GM06990 (cell line): Measurements from ENCODE around the gene IGIP.

Experiments used
- DNase-seq: peaks from one replicate; pipeline ENCODE4 v3.0.0-alpha.2; 2011; ENCODE audit not compliant: insufficient read length; ENCODE audit errors: extremely low read depth
- H3K27me3 ChIP-seq: replicated peaks from 2 replicates; pipeline ENCODE4 v1.6.0; 2011; ENCODE audit warnings: low read length; ENCODE audit not compliant: control insufficient read depth, insufficient read depth
- H3K36me3 ChIP-seq: 2 replicates; pipeline ENCODE4 v1.5.1; 2011; ENCODE audit warnings: low read length; ENCODE audit not compliant: control insufficient read depth, insufficient read depth
- H3K4me3 ChIP-seq: replicated peaks from 2 replicates; pipeline ENCODE4 v1.5.1; 2011; ENCODE audit warnings: low read depth, mild to moderate bottlenecking, control low read depth, low read length
- TF ChIP-seq, protein P1 (sequence below): IDR thresholded peaks from 2 replicates; pipeline ENCODE4 v1.5.1; 2011; ENCODE audit warnings: low read length, control low read depth, mild to moderate bottlenecking, inconsistent platforms; ENCODE audit not compliant: insufficient read depth, poor library complexity, severe bottlenecking

Gene IGIP

DNA sequence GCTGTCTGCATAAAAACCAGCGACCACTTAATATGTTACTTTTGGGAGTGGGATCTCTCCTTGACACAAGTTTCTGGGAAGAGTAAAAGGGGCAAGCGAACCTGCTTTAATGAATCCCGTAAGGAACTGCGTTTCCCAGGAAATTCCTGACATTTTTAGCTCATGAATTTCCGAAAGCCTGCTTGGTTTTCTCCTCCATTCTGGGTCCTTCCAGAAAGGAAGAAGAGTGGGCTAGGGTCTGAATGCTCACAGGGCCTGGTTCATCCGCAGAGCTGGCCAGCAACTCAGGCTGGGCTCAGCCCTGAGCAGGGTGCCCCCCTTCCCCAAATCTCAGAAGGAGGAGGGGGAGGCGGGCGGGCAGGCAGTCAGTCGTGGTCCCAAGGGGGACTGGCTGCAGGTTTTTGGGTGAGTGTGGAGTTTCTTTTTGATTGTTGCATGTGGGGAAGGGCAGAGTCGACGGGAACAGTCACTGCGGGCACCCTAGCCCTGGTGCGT lies 13.0 kb upstream of the IGIP start:
- DNase-seq, result no peak
- Histone ChIP-seq H3K27me3 (no peaks in the 10 kb centered on the region), H3K4me3 (peak overlapping the region; percentile 84)

DNA sequence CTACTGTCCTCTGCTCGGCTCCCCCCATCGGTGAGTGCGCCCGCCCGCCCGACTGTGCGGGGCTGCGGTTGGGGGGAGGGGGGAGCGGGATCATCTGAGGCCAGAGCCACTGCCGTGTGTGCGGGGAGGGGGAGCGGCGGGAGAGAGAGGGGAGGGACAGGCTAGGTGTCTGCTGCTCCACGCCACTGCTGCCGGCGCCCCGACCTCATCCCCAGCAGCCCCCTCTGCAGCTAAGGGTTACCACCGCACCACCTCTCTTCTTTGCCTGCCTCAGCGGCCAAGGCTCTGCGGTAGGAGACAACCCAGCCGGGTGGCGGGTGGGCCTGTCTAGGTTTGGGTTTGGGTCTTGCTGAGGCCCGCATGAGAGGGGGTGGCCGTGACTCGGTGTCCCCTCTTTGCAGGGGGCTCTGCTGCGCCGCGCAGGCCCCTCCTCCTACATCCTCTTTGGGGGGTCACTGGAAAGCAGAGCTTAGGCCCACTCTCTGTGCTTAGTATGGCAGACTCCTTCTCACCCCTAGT lies 12.5 kb upstream of the IGIP start:
- H3K36me3 ChIP-seq, result no peaks in the 10 kb centered on the region
- peak overlapping the region; percentile 84 for H3K4me3 ChIP-seq
- H3K27me3 ChIP-seq, result no peaks in the 10 kb centered on the region
- DNase-seq, result no peak
- TF ChIP-seq, protein P1, sequence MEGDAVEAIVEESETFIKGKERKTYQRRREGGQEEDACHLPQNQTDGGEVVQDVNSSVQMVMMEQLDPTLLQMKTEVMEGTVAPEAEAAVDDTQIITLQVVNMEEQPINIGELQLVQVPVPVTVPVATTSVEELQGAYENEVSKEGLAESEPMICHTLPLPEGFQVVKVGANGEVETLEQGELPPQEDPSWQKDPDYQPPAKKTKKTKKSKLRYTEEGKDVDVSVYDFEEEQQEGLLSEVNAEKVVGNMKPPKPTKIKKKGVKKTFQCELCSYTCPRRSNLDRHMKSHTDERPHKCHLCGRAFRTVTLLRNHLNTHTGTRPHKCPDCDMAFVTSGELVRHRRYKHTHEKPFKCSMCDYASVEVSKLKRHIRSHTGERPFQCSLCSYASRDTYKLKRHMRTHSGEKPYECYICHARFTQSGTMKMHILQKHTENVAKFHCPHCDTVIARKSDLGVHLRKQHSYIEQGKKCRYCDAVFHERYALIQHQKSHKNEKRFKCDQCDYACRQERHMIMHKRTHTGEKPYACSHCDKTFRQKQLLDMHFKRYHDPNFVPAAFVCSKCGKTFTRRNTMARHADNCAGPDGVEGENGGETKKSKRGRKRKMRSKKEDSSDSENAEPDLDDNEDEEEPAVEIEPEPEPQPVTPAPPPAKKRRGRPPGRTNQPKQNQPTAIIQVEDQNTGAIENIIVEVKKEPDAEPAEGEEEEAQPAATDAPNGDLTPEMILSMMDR, result no peak

More for the DNA sequence above, 13.0 kb upstream of the IGIP start:
- H3K36me3 ChIP-seq, result no peaks in the 10 kb centered on the region
- TF ChIP-seq, protein P1, result no peak

DNA sequence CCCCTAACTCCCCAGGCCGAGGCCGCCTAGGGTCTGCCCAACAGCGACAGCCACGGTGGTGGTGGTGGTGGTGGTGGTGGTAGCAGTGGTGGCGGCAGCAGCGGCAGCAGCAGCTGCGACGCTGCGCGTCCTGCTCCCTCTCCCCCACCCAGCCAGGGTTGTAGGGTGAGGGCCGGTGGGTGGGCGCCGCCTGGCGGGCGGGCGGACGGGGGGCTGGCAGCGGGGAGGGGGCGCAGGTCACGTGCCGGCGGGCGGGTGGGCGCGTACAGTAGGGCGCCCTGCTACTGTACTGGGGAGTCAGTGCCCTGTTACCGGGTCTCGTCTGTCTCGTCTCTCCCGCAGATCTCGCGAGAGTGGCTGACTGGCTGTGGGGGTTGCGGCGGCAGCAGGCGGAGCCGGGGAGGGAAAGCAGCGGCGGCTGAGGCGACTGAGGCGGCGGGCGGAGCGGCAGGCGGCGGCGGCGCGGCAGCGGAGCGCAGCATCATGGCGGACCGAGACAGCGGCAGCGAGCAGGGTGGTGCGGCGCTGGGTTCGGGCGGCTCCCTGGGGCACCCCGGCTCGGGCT lies 12.0 kb upstream of the IGIP start, which contains the start of gene PURA:
PURA (plus strand) TSS at position 411 of the 565 bp plus-strand sequence; CDS start at position 484, 73 bp downstream.
- H3K4me3 ChIP-seq, result peak within 1 kb of the TSS; percentile 84
- H3K27me3 ChIP-seq, result no peaks in the 10 kb centered on the region
- peak; percentile 93 for DNase-seq
- TF ChIP-seq, protein P1, result peak; percentile 6
- H3K36me3 ChIP-seq, result no peaks in the 10 kb centered on the region

DNA sequence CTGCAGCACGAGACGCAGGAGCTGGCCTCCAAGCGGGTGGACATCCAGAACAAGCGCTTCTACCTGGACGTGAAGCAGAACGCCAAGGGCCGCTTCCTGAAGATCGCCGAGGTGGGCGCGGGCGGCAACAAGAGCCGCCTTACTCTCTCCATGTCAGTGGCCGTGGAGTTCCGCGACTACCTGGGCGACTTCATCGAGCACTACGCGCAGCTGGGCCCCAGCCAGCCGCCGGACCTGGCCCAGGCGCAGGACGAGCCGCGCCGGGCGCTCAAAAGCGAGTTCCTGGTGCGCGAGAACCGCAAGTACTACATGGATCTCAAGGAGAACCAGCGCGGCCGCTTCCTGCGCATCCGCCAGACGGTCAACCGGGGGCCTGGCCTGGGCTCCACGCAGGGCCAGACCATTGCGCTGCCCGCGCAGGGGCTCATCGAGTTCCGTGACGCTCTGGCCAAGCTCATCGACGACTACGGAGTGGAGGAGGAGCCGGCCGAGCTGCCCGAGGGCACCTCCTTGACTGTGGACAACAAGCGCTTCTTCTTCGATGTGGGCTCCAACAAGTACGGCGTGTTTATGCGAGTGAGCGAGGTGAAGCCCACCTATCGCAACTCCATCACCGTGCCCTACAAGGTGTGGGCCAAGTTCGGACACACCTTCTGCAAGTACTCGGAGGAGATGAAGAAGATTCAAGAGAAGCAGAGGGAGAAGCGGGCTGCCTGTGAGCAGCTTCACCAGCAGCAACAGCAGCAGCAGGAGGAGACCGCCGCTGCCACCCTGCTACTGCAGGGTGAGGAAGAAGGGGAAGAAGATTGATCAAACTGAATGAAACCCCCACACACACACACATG lies 11.2 kb upstream of the IGIP start:
- H3K36me3 ChIP-seq, result no peaks in the 10 kb centered on the region
- DNase-seq, result peak; percentile 78
- no peaks in the 10 kb centered on the region for H3K27me3 ChIP-seq
- TF ChIP-seq, protein P1, result no peak
- H3K4me3 ChIP-seq, result peak overlapping the region; percentile 84

DNA sequence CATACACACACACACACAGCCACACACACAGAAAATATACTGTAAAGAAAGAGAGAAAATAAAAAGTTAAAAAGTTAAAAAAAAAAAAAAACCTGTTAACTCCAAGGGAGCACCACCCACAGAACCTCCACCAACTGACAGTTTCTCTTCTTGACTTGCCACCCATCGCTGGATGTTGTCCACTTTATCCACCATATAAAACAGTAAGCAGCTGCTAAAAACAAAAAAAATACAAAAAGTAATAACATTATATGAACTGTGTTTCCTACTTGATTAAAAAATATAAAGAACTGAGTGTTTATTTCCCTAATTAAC lies 10.6 kb upstream of the IGIP start:
- no peak for DNase-seq
- TF ChIP-seq, protein P1, result no peak
- Histone ChIP-seq H3K4me3 (peak overlapping the region; percentile 84), H3K36me3 (no peaks in the 10 kb centered on the region), H3K27me3 (no peaks in the 10 kb centered on the region)
